Epidermal melanocyte (primary cell): ENCODE data around the gene ITGAE.

ENCODE experiments used
- DNase-seq: peaks from one replicate; pipeline ENCODE4 v3.0.0; 2011; ENCODE audit warnings: low spot score; ENCODE audit not compliant: insufficient read length

ITGAE gene

DNA sequence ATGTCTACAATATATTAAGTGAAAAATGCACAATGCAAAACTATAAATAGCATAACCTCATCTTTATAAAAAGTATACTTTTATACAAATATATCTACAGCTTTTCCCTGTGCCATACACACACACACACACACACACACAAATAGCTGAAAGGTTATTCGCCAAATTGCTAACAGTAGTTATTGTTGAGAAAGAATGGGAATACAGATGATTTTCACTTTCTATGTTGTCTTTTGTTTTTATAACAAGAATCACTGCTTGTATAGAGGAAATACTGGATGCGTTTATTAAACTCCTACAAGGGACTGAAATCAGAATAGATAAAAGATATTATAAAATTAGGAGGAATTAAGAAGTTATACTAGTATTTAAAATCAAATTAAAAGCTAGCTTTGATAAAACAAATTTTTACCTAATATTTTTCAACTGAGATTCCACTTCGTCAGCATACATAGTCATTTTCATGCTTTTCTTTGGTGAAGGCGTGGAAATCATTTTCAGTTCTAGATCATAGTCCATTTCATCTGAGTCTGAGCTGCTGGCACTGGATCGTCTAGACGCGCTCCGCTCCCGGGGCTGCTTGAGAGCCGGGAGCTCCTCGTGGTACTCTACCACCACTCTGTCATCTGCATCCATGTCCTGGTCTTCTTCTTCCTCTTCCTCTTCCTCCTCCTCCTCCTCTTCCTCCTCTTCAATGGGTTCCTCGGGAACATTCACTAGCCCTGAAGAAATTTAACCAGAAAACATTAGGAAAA is 17.0 kb upstream of the ITGAE start:
- no peak for DNase-seq

DNA sequence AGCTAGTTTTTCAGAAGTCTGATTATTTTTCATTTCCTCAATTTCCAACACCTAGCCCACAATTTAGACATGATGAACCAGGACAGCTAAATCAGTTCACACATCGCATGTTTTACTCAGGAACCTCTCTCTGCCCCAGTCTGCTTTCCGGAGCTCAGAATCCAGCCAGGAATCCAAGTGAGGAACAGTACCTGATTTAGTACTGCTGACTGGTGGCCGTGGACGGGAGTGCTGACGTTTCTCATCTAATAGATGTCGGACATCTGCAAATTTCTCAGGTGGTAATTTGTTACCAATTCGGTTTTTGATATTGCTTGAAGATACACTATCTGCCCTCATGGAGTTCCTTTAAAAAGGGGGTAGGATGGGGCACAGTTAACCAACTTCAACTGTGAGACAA is 14.9 kb upstream of the ITGAE start:
- DNase-seq, result no peak

DNA sequence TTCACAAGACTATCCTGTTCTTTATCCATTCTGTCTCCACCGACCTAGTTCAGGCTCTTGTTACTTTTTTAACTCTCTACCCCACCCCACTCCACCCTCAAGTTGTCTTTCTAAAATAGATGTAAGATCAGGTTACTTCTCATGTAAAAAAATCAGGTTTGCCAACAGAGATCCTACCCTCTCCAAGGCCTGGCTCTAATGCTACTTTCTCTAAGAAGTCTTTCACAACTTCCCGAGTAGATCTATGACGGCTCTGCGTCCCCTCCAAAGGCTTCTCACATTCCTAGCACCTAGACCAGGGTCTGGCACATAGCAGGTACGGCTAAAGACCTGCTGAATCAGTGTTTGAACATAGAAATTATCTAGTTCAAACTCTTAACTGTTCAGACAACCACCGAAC is 14.1 kb upstream of the ITGAE start:
- DNase-seq, result no peak

- no peak for DNase-seq
These were observed 13.4 kb upstream of the ITGAE start for GRCh38 chr17:3814361-3814760.

DNA sequence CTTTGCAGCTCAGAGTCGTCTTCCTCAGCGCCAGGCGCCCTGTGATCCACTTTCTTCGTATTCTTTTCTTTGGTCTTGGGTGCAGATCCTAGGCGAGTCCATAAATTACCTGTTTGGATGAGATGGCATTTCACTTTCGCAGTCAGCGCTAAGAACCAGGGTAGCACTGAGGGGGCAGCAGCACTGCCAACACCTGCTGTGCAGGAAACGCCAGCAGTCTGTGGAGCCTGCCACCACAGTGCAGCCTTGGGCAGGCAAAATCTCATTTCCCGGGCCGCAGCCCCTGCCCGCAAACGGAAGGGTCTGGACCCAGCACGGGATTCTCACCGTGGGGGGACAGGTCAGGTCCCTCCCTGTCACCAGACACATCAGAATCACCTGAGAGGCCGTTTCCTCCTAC is 12.2 kb upstream of the ITGAE start:
- no peak for DNase-seq

- no peak for DNase-seq
These were observed 11.8 kb upstream of the ITGAE start for GRCh38 chr17:3812771-3813170.

DNA sequence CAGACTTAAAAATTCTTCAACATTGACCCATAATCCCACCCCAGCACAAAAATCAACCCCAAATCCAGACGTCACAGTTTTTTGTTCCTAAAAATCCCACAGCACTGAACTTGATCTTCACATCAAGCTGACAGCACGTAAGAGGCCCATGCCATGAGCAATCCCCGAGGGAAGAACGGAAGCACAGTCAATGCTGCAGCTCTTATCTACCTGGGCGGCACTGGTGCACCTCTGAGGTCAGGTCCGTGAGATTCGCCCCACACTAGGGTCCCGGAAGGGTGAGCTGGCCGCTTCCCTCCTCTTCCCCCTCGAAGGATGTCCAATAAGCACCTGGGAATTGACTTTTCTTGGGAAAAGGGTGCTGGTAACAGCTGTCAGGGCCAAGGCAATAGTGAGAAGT is 11.3 kb upstream of the ITGAE start:
- no peak for DNase-seq

- DNase-seq, result no peak
These were observed 9.0 kb upstream of the ITGAE start for GRCh38 chr17:3810019-3810418.

DNA sequence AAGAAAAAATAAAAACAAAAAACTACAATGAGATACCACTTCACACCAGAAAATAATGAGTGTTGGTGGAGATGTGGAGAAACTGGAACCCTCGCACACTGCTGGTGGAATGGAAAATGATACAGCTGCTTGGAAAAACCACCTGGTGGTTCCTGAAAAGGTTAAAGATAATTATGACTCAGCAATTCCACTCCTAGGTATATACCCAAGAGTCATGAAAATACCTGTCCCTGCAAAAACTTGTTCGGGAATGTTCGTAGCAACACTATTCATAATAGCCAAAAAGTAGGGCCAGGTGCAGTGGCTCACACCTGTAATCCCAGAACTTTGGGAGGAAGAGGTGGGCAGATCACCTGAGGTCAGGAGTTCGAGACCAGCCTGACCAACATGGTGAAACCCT is 8.1 kb upstream of the ITGAE start:
- DNase-seq, result no peak

- no peak for DNase-seq
These were observed 7.7 kb upstream of the ITGAE start for GRCh38 chr17:3808701-3809100.

- no peak for DNase-seq
These were observed 4.6 kb upstream of the ITGAE start for GRCh38 chr17:3805581-3805980.

- DNase-seq, result no peak
These were observed 3.5 kb upstream of the ITGAE start for GRCh38 chr17:3804503-3804931.

DNA sequence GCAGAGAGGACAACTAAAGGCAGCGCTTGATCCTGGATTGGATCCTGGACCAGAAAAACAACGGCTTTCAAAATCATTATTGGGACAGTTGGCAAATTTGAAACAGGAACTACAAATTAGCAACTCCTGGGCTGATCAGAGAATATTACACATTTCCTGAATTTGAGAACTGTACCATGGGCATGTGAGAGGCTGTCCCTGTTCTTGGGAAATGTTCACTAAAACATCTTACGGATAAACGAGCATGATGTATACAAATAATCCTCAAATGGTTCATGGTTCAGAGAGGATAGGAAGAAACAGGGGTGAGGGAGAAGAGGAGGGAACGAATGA is 2.3 kb upstream of the ITGAE start:
- DNase-seq, result no peak

DNA sequence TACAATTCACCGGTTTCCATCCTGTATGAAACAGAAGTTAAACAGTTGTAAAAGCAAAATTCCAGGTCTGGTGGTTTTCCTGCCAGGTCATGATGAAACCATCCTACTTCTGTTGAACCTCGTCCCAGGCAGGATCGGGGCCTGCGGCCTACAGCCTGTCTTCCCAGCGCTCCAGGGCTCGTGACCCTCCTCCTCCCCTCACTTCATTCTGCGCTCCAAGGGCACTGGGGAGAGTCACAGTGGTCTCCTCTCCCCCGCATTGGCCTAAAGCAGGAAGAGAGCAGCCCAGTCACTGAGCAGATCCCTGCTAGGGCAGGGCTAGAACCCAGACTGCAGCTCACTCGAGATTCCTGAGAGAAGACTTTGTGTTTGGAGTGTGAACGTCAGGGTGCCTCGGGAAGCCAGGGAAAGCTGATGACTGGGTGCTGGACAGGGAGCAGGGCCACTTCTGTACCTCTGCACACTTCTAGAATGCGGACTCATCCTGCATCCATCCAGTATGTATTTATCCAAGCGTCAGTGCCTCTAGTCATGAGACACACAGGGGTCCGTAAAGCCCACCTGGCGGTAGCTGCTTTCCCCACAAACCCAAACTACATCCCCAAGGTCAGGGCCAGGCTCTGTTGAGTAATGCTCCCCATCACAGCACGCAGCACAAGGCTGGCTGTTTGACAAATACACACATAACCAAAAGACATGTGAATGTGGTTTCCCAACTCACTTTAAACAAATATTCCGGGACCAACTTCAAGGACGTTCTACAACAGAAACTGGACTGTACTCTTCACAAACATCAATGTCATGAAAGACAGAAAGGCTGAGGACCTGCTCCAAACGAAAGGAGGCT is 1.7 kb upstream of the ITGAE start:
- no peak for DNase-seq

DNA sequence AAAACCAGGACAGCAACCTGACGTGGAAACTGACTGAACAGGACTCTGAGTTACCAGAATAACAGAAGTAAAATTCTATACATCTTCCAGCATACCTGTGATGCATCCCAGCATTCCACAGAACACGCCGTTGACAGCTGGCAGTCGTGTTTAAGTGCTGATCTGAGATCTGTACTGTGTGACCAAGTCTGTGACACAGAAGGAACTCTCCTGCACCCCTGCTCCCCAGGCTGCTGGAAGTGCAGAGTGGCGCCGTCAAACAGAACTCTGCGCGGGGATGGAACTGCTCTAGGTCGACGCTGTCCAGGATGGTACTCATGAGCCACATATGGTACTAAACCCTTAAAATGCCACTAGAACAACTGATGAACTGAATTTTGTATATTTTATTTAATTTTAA is 804 bp upstream of the ITGAE start:
- no peak for DNase-seq

DNA sequence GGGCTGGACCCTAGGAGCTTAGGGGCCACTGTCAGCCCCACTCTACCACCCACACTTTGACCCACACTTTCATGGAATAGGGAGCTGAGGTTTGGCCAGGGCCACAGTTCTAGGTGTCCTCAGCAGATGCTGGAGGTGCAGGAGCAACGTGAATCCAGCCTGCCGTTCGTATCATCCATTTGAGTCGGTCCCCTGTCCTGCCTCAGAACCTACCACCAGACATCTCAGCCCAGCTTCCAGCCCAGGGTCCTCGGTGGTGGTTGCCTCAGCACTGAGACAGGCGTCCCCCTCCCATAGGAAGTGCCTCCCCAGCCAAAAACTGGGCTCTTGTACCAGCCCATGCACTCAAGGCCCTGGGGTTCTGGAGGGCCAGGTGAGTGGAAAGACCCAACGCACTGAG is 359 bp upstream of the ITGAE start:
- no peak for DNase-seq

DNA sequence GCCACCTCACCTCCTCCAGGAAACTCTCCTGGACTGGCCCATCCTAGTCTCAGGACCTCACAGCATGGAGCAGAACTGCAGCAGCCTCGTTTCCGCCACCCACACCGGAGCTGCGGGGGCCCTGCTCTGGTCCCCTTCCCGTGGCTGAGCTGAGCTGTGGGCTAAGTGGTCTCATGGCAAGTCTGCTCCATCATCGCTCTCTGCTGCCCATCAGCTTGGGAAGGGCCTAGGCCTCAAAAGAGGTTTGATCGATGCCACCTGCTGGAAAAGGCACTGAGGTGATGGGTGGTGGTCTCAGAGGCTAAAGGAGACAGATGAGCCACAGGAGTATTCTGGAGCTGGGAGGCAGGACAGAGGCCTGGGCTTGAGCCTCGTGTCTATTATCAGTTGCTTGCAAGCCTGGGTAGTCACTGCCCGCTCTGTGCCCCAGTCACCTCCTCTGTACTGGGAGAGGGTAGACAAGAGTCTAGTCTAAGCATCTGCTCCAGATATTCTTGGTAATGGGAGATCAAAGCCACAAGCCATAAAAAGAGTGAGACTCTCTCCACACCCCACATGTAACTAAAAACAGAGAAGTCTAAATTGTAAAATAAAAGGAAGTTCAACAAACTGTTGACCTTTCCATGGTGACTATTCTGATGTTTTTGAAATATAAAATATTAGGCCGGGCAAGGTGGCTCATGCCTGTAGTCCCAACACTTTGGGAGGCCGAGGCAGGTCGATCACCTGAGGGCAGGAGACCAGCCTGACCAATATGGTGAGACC is 1.6 kb downstream of the ITGAE start:
- DNase-seq, result no peak

DNA sequence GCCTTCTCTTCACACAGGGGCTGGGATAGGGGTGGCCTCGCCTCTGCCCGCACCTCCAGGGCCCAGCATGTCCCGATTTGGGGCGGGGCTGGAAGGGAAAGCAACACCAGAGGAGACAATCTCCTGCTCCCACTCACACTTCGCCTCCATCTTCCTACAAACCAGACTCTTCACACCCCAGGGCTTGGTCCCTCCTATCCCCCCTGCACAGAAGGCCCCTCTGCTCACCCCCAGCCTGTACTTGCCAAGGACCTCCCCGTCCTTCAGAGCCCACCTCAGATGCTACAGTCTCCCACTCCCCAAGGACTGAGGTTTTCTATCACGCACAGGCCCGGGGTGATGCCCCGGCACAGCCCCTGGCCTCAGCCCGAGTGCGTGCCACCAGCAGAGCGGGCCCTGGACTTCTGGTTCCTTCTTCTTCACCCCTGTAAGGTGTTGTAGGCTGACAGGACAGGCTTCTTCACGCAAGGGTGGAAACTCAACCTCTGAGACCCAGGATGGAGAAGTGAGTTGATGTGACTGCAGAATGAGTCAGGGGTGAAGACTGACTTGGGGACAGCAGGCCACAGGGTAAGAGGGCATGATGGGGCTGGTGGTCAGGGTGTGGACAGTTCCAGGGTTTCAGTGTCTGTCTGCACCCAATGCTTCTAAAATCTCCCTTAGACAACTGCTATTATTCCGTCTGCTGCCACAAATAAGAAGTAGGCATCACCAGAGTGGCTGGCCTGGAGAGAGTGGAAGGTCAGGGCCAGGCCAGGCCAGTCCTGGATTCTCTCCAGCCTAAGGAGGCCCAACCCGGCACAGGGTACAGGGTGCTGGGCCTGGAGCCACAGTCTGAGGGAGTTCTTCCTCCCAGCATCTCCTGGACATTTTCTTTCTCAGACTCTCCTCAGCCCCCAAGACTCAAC is 2.5 kb downstream of the ITGAE start:
- no peak for DNase-seq

DNA sequence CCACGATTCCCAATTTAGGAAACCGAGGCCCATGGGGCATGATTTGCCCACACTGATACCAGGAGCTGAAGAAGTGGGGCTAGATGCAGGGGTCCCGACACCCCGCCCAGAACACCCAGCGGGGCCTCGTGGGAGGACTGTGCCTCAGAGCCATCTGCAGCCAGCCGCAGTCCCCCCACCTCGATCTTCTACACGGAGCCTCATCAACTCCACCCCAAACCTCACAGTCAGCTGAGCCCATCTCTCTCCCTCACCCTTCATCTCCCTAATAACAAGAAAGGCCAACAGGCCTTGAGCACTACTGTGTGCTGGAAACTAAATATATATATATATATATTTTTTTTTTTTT is 4.2 kb downstream of the ITGAE start:
- DNase-seq, result no peak

GRCh38 chr17:3796110-3796821 is 4.7 kb downstream of the ITGAE start:
- no peak for DNase-seq
